NT2/D1 (cell line): ENCODE data around the gene FBLN1.
"Not testable (repeated sequence)": the region's sequence is repeated elsewhere in the genome, so short reads cannot be mapped to it uniquely, and the experiment has no call there.

ENCODE experiments used
- DNase-seq: peaks from one replicate; pipeline ENCODE4 v3.0.0-alpha.2; 2011; ENCODE audit warnings: low read depth, low spot score
- H3K27me3 ChIP-seq: 2 replicates; pipeline ENCODE4 v1.6.0; 2011; ENCODE audit warnings: mild to moderate bottlenecking; ENCODE audit not compliant: insufficient read length, insufficient read depth
- H3K36me3 ChIP-seq: 2 replicates; pipeline ENCODE4 v1.6.1; 2011; ENCODE audit warnings: mild to moderate bottlenecking, low read length, mixed read lengths; ENCODE audit not compliant: insufficient read depth, insufficient read length
- H3K4me1 ChIP-seq: 2 replicates; pipeline ENCODE4 v1.5.1; 2011; ENCODE audit not compliant: insufficient read depth, insufficient read length
- H3K4me3 ChIP-seq: 2 replicates; pipeline ENCODE4 v1.5.1; 2011; ENCODE audit warnings: low read depth; ENCODE audit not compliant: insufficient read length
- H3K9ac ChIP-seq: 2 replicates; pipeline ENCODE4 v1.6.0; 2011; ENCODE audit warnings: low read depth; ENCODE audit not compliant: insufficient read length
- H3K9me3 ChIP-seq: 2 replicates; pipeline ENCODE4 v1.5.1; 2011; ENCODE audit warnings: mild to moderate bottlenecking, low read length; ENCODE audit not compliant: insufficient read depth
- SUZ12 ChIP-seq: IDR thresholded peaks from 2 replicates; pipeline ENCODE4 v1.6.1; 2011; ENCODE audit not compliant: insufficient read length, insufficient read depth; ENCODE audit errors: extremely low read depth
- YY1 ChIP-seq: IDR thresholded peaks from 2 replicates; pipeline ENCODE4 v1.6.1; 2011; ENCODE audit not compliant: insufficient read length, insufficient read depth
- ZNF274 ChIP-seq: IDR thresholded peaks from 2 replicates; pipeline ENCODE4 v1.6.1; 2011; ENCODE audit warnings: mild to moderate bottlenecking, low read depth, low read length

The FBLN1 gene

GRCh38 chr22:45529971-45530575 is 27.4 kb downstream of the FBLN1 start:
- peaks cover 85% of the 10 kb centered on the region for H3K36me3 ChIP-seq
- DNase-seq: no peak
- H3K4me1 ChIP-seq: peaks cover 8% of the 10 kb centered on the region
- H3K27me3 ChIP-seq: no peaks in the 10 kb centered on the region
- no peak overlapping the region for H3K4me3 ChIP-seq
- no peaks in the 10 kb centered on the region for H3K9me3 ChIP-seq
- TF ChIP-seq ZNF274 (no peak), SUZ12 (no peak), YY1 (no peak)
- H3K9ac ChIP-seq: no peak overlapping the region

GRCh38 chr22:45531441-45532234 is 29.0 kb downstream of the FBLN1 start:
- Histone ChIP-seq H3K27me3 (no peaks in the 10 kb centered on the region), H3K36me3 (peaks cover 80% of the 10 kb centered on the region), H3K9ac (peak overlapping the region; percentile 32), H3K4me3 (no peak overlapping the region), H3K9me3 (no peaks in the 10 kb centered on the region), H3K4me1 (peaks cover 6% of the 10 kb centered on the region)
- TF ChIP-seq YY1 (no peak), SUZ12 (no peak), ZNF274 (no peak)
- DNase-seq: no peak

- TF ChIP-seq YY1 (no peak), SUZ12 (no peak), ZNF274 (no peak)
- no peaks in the 10 kb centered on the region for H3K9me3 ChIP-seq
- no peaks in the 10 kb centered on the region for H3K27me3 ChIP-seq
- H3K4me3 ChIP-seq: no peak overlapping the region
- peaks cover 6% of the 10 kb centered on the region for H3K4me1 ChIP-seq
- peaks cover 81% of the 10 kb centered on the region for H3K36me3 ChIP-seq
- no peak overlapping the region for H3K9ac ChIP-seq
- no peak for DNase-seq
Measured at GRCh38 chr22:45532235-45532631, 29.6 kb downstream of the FBLN1 start.

GRCh38 chr22:45533703-45534102 is 31.0 kb downstream of the FBLN1 start:
- Histone ChIP-seq H3K4me1 (peaks cover 11% of the 10 kb centered on the region), H3K9ac (no peak overlapping the region), H3K4me3 (no peak overlapping the region), H3K36me3 (peaks cover 73% of the 10 kb centered on the region), H3K9me3 (no peaks in the 10 kb centered on the region), H3K27me3 (no peaks in the 10 kb centered on the region)
- TF ChIP-seq ZNF274 (no peak), YY1 (no peak), SUZ12 (no peak)
- DNase-seq: no peak

GRCh38 chr22:45534339-45535192 is 31.9 kb downstream of the FBLN1 start:
- Histone ChIP-seq H3K27me3 (no peaks in the 10 kb centered on the region), H3K4me3 (no peak overlapping the region), H3K36me3 (peaks cover 69% of the 10 kb centered on the region), H3K9ac (no peak overlapping the region), H3K9me3 (no peaks in the 10 kb centered on the region), H3K4me1 (peaks cover 9% of the 10 kb centered on the region)
- DNase-seq: no peak
- TF ChIP-seq YY1: no peak
- no peak for TF ChIP-seq ZNF274
- no peak for TF ChIP-seq SUZ12

- Histone ChIP-seq H3K4me3 (no peak overlapping the region), H3K9ac (no peak overlapping the region), H3K27me3 (no peaks in the 10 kb centered on the region), H3K4me1 (peaks cover 9% of the 10 kb centered on the region), H3K9me3 (no peaks in the 10 kb centered on the region), H3K36me3 (peaks cover 73% of the 10 kb centered on the region)
- TF ChIP-seq YY1 (no peak), SUZ12 (no peak), ZNF274 (no peak)
- no peak for DNase-seq
Measured at GRCh38 chr22:45535290-45535689, 32.6 kb downstream of the FBLN1 start.

GRCh38 chr22:45535835-45536234 is 33.2 kb downstream of the FBLN1 start:
- H3K36me3 ChIP-seq: peaks cover 73% of the 10 kb centered on the region
- not testable (repeated sequence) for H3K9me3 ChIP-seq, H3K4me1 ChIP-seq, H3K4me3 ChIP-seq, DNase-seq, H3K9ac ChIP-seq, H3K27me3 ChIP-seq
